GM12878 (cell line): Measurements from ENCODE around the gene POLR3G. TPM values are rescaled to one million over a fixed set of nuclear protein-coding genes. Genes with fewer than 3 reads are reported as not detected.
A peak's percentile ranks its signal among the peaks of the same experiment; 100 is the strongest.

Experiments used
- CHD4 ChIP-seq: fragments of 200-600 bp; sonication (generic); IDR thresholded peaks from 2 replicates; pipeline ENCODE4 v1.6.1; 2016; ENCODE audit warnings: mild to moderate bottlenecking
- CREB1 ChIP-seq: IDR thresholded peaks from 2 replicates; pipeline ENCODE4 v1.6.1; 2012; ENCODE audit warnings: low read depth, mild to moderate bottlenecking, inconsistent platforms
- EGR1 ChIP-seq, 2 experiments: IDR thresholded peaks; 1 replicate in 1 of 2; 2 replicates in 1 of 2; pipeline ENCODE4 v1.6.1; 2011 to 2012; ENCODE audit warnings: low read depth in 2 of 2, low read length in 2 of 2, borderline replicate concordance in 1 of 2, mild to moderate bottlenecking in 1 of 2, moderate library complexity in 1 of 2
- EZH2 ChIP-seq: IDR thresholded peaks from 2 replicates; pipeline ENCODE4 v1.6.1; 2012; ENCODE audit warnings: low read depth, mild to moderate bottlenecking, control low read depth, inconsistent platforms, low read length, borderline replicate concordance; ENCODE audit not compliant: control insufficient read depth
- FOS ChIP-seq: IDR thresholded peaks from 3 replicates; pipeline ENCODE4 v1.6.1; 2011; ENCODE audit warnings: borderline replicate concordance; ENCODE audit not compliant: insufficient read length; ENCODE audit errors: extremely low read depth
- KDM1A ChIP-seq: fragments of 200-600 bp; sonication (generic); IDR thresholded peaks from 2 replicates; pipeline ENCODE4 v1.6.1; 2016; ENCODE audit warnings: borderline replicate concordance
- MTA2 ChIP-seq: fragments of 450-650 bp; IDR thresholded peaks from 2 replicates; pipeline ENCODE4 v1.6.1; 2016; ENCODE audit warnings: low read depth, mild to moderate bottlenecking, moderate library complexity
- PKNOX1 ChIP-seq: fragments of 450-650 bp; IDR thresholded peaks from 2 replicates; pipeline ENCODE4 v1.6.1; 2016; ENCODE audit warnings: mild to moderate bottlenecking
- POLR2AphosphoS2 ChIP-seq: IDR thresholded peaks from 2 replicates; pipeline ENCODE4 v1.6.1; 2011; ENCODE audit warnings: low read depth, mild to moderate bottlenecking, low read length, improper control_type of control experiment, moderate library complexity
- RFX5 ChIP-seq: IDR thresholded peaks from 2 replicates; pipeline ENCODE4 v1.6.1; 2011; ENCODE audit warnings: low read depth, low read length, improper control_type of control experiment
- SMAD5 ChIP-seq: IDR thresholded peaks from 2 replicates; pipeline ENCODE4 v1.6.1; 2016; ENCODE audit warnings: antibody characterized with exemption, low read depth
- SREBF1 ChIP-seq: IDR thresholded peaks from 2 replicates; pipeline ENCODE4 v1.6.1; 2012; ENCODE audit warnings: mild to moderate bottlenecking, low read length
- ZNF384 ChIP-seq: IDR thresholded peaks from 2 replicates; pipeline ENCODE4 v1.6.1; 2012; ENCODE audit warnings: low read depth, mild to moderate bottlenecking, low read length, improper control_type of control experiment, borderline replicate concordance
- ZNF592 ChIP-seq: fragments of 450-650 bp; IDR thresholded peaks from 2 replicates; pipeline ENCODE4 v1.6.1; 2017; ENCODE audit warnings: mild to moderate bottlenecking, moderate library complexity
- polyA plus RNA-seq, 11 experiments: library from polyadenylated mRNA; depleted of rRNA in 4 of 11; unstranded in 6 of 11; stranded (reverse) in 5 of 11; fragments of >200 nt; fragmentation: Nextera tagmentation in 4 of 11; fragmentation: Illumina TruSeq in 1 of 11; extraction: Ambion mirVana in 4 of 11; extraction: Trizol in 1 of 11; gene quantifications; 1 replicate in 1 of 11; 2 replicates in 10 of 11; pipeline versions ENCODE4 v1.2.1 to v1.2.3, GENCODE V29; 2011 to 2016; ENCODE audit warnings: inconsistent platforms in 2 of 11, missing spikeins in 2 of 11, low read depth in 1 of 11
- total RNA-seq, 4 experiments: library from RNA; depleted of rRNA in 3 of 4; stranded (reverse); fragments of >200 nt in 3 of 4; fragmentation: Illumina TruSeq in 1 of 4; extraction: Trizol in 1 of 4; gene quantifications; 2 replicates each; pipeline versions ENCODE4 v1.2.1 to v1.2.3, GENCODE V29; 2013 to 2021
- TF ChIP-seq, protein P1 (sequence below): IDR thresholded peaks from 2 replicates; pipeline ENCODE4 v1.6.1; 2012; ENCODE audit warnings: mild to moderate bottlenecking, low read depth, low read length
- TF ChIP-seq, protein P2 (sequence below): fragments of 450-650 bp; formaldehyde crosslinking; IDR thresholded peaks from 2 replicates; pipeline ENCODE4 v1.5.0; 2022; ENCODE audit warnings: mild to moderate bottlenecking, missing genetic modification characterization
- TF ChIP-seq, protein P3 (sequence below): IDR thresholded peaks from 2 replicates; pipeline ENCODE4 v1.6.1; 2012; ENCODE audit warnings: low read depth, low read length, improper control_type of control experiment

The POLR3G gene
- total and polyA plus RNA-seq, 10 of the 15 experiments (the other 5 are each of a cell fraction or from before 2014, with no cell fraction given): 15.2 to 50.9 (median 27.5) TPM

DNA sequence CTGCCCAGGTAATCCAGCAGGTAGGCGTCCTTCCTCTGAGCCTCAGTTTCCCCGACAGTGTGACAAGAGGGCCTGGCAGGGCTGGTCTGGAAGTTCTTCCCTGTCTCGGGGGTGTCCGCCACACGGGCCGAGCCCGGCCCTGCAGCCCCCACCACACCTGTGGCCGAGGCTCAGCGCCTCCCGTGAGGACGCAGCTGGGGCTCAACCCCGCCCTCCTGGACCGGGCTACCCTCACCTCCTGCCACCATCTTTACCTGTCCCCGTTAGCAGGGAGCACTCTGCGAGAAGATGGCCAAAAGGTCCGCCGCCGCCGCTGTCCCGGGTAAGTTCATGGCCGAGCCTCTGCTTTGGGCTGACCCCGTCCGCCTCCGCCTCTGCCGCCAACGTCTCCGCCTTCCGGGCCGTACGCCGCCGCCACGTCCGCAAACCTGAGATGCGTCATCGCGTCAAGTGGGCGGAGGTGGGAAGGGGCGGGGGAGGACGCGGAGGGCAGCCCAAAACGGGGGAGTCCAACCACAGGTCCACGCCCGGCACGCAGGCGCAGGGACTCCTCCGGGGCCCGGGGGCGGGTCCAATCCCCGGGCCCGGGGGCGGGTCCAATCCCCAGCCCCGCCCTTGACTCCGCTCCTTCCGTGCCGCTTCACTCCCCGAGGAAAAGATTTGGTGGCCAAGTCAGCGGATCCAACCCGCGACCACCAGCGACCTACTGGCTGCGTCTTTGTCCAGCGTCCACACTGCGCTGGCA, 54.7 kb downstream of the POLR3G start, which contains the start of gene LYSMD3 (continued):
- TF ChIP-seq PKNOX1: peak; percentile 16; the same call in 1 of the 2 replicates
- no peak for TF ChIP-seq FOS
- TF ChIP-seq EZH2: no peak
- TF ChIP-seq CREB1: peak; percentile 95
- TF ChIP-seq, protein P1, sequence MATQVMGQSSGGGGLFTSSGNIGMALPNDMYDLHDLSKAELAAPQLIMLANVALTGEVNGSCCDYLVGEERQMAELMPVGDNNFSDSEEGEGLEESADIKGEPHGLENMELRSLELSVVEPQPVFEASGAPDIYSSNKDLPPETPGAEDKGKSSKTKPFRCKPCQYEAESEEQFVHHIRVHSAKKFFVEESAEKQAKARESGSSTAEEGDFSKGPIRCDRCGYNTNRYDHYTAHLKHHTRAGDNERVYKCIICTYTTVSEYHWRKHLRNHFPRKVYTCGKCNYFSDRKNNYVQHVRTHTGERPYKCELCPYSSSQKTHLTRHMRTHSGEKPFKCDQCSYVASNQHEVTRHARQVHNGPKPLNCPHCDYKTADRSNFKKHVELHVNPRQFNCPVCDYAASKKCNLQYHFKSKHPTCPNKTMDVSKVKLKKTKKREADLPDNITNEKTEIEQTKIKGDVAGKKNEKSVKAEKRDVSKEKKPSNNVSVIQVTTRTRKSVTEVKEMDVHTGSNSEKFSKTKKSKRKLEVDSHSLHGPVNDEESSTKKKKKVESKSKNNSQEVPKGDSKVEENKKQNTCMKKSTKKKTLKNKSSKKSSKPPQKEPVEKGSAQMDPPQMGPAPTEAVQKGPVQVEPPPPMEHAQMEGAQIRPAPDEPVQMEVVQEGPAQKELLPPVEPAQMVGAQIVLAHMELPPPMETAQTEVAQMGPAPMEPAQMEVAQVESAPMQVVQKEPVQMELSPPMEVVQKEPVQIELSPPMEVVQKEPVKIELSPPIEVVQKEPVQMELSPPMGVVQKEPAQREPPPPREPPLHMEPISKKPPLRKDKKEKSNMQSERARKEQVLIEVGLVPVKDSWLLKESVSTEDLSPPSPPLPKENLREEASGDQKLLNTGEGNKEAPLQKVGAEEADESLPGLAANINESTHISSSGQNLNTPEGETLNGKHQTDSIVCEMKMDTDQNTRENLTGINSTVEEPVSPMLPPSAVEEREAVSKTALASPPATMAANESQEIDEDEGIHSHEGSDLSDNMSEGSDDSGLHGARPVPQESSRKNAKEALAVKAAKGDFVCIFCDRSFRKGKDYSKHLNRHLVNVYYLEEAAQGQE: no peak
- TF ChIP-seq RFX5: no peak
- TF ChIP-seq POLR2AphosphoS2: peak; percentile 71; the same call in 1 of the 2 replicates
- TF ChIP-seq ZNF384: no peak
- no peak for TF ChIP-seq ZNF592
- peak; percentile 95 to 99 for TF ChIP-seq EGR1 (IDR thresholded peaks at IDR 0.05; ENCODE audit: borderline replicate concordance in 1 of 2, low read depth in 2 of 2, low read length in 2 of 2)
- no peak for TF ChIP-seq KDM1A
- TF ChIP-seq, protein P2, sequence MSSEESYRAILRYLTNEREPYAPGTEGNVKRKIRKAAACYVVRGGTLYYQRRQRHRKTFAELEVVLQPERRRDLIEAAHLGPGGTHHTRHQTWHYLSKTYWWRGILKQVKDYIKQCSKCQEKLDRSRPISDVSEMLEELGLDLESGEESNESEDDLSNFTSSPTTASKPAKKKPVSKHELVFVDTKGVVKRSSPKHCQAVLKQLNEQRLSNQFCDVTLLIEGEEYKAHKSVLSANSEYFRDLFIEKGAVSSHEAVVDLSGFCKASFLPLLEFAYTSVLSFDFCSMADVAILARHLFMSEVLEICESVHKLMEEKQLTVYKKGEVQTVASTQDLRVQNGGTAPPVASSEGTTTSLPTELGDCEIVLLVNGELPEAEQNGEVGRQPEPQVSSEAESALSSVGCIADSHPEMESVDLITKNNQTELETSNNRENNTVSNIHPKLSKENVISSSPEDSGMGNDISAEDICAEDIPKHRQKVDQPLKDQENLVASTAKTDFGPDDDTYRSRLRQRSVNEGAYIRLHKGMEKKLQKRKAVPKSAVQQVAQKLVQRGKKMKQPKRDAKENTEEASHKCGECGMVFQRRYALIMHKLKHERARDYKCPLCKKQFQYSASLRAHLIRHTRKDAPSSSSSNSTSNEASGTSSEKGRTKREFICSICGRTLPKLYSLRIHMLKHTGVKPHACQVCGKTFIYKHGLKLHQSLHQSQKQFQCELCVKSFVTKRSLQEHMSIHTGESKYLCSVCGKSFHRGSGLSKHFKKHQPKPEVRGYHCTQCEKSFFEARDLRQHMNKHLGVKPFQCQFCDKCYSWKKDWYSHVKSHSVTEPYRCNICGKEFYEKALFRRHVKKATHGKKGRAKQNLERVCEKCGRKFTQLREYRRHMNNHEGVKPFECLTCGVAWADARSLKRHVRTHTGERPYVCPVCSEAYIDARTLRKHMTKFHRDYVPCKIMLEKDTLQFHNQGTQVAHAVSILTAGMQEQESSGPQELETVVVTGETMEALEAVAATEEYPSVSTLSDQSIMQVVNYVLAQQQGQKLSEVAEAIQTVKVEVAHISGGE: no peak
- TF ChIP-seq SMAD5: no peak; the same call in 1 of the 2 replicates
- no peak for TF ChIP-seq MTA2
- no peak for TF ChIP-seq CHD4
- TF ChIP-seq, protein P3, sequence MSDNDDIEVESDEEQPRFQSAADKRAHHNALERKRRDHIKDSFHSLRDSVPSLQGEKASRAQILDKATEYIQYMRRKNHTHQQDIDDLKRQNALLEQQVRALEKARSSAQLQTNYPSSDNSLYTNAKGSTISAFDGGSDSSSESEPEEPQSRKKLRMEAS: no peak
- TF ChIP-seq SREBF1: no peak
